ENCODE data around the gene SRCAP.

GRCh38 chr16:30771726-30772125, 72.8 kb downstream of the SRCAP start:
- no peak for TF ChIP-seq POLR2A (IDR thresholded peaks at IDR 0.05)
- TF ChIP-seq POLR2AphosphoS5 (IDR thresholded peaks at IDR 0.05; ENCODE audit: insufficient read depth in 1 of 2, low read depth in 1 of 2): no peak
